Activated CD4-positive, CD25-positive, alpha-beta regulatory T cell treated with anti-CD3 and anti-CD28 coated beads, Interleukin-2, amount 50 U/mL, for 16 hours (primary cell): ENCODE measurements around the gene RPS5.
"Not testable (repeated sequence)": the region's sequence is repeated elsewhere in the genome, so short reads cannot be mapped to it uniquely, and the experiment has no call there.

Source experiments
- DNase-seq: peaks from one replicate; pipeline ENCODE4 v3.0.0-alpha.2; 2020; ENCODE audit warnings: low read depth, low spot score

RPS5 gene

DNA sequence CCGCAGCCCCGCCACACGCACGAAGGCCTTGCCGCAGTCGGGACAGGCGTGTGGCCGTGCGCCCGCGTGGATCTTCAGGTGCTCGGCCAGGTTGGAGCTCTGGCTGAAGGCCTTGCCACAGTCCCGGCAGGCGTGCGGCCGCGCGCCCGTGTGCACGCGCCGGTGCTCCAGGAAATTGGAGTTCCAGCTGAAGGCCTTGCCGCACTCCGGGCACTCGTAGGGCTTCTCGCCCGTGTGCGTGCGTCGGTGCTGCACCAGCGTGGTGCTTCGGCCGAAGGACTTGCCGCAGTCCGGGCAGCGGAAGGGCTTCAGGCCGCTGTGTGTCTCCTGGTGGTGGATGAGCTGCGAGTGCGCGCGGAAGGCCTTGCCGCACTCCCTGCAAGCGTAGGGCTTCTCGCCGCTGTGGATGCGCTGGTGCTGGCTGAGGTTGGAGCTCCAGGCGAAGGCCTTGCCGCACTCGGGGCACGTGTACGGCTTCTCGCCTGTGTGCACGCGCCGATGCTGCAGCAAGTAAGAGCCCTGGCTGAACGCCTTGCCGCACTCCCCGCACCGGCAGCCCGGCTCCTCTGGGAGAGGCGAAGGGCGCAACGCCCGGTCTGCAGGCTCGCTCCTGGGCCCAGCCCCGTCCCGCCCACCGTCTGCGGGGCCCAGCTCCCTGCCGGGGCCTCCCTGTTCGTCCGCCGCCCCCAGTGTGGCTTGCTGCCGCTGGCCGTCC, 30.1 kb upstream of the RPS5 start:
- DNase-seq = no peak

DNA sequence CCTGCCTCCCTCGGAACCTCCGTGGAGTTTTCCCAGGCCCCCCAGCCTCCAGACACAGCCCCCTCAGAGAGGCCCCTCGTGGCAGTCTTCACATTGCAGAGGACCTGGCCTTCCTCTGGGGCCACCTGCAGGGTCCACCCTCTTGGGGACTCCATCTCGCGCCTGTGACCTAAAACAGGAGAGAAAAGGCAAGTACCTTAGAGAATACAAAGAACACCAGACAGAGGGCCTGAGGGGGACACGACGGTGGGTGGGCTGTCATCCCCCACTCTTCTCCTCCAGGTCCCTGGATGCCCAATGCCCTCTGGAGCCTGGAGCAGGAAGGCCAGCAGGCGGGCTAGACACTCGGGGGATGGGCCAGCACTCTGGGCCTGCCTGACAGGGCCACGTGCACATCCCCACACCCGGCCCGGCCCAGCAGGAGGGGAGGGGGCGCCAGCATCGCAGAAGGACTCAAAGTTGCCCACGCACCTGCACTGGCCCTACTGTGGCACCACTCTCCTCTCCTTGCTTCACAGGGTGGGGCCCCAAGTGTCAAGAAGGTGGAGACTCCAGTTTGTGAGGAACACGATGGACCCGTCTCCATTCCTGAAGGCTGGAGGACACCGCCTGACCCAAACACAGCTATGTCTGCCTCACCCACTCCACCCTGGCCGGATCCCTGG, 29.5 kb upstream of the RPS5 start:
- no peak for DNase-seq

DNA sequence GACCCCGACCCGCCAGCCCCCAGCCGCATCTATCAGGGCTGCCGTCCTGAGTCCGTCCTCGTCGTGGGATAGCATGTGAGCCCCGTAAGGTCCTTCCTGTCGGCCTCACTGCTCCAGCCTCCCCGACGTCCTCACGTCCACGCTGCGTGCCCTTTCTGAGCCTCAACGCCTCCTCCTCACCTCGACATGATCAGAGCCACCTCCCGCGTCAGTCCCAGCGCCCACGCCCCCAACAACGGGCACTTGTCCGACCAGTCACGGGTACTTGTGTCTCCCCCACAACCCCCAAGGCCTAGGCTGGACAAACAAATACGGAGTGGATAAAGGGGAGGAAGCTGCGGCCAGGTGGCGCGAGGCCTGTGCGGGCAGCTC, 25.2 kb upstream of the RPS5 start:
- DNase-seq = no peak

GRCh38 chr19:58362272-58362994, 24.6 kb upstream of the RPS5 start, which contains the start of gene ZNF497:
Gene ZNF497 (minus strand): TSS chr19:58362751. CDS start chr19:58357635, 5,116 bp downstream.
- DNase-seq = peak; percentile 89

DNA sequence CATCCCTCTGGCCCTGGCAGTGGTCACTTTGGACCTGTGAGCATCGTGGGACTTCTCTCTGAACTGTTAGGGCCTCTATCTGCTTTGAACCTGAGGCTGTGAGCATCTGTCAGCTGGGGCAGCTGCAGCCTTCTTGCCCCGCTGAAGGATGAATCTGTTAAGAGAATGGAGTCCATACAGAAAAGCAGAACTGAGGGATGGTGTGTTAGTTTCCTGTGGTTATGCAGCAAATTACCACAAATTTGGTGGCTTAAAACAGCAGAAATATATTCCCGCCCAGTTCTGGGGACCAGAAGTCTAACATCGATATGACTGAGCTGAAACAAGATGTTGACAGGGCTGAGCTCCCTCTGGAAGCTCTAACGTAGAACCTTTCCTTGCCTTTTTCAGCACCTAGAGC, 22.9 kb upstream of the RPS5 start:
- DNase-seq = no peak

DNA sequence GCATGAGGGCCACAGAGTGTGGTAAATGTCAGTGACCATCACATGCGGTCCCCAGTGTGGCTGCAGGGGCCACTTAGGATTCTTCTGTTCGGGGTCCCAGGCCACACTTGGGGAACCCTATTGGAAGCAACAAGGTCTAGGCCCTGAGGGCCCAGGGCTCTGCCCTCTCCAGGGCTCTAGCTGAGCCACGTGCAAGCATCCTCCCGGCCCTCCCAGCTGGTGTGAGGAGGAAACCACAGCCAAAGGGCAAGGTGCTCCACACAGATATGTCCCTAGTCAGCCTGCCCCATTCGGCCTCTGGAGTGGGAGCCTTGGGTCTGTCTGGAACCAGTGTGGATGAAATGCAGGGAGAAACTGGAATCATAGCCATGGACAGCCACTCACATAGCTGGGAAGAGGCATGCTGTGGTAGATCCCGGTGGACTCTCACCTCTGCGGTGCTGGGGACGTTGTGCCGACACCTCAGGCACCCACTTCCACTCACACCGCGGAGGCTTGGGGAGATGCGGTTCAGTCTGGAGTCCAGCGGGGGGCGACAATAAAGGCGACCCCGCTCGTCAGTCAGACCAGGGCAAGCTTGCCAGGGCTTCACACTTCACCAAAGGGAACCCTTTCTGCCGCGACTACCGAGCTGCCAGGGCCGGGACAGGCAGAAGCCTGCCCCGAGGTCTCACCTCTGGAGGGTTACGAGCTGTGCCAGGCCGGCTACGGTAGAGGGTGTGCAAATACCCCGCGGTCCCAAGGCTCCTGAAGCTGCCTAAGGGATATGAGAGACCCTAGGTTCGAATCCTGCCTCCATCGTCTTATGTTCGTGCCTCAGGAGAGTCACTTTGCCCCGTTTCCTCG, 20.3 kb upstream of the RPS5 start:
- no peak for DNase-seq

GRCh38 chr19:58367698-58368454, 19.2 kb upstream of the RPS5 start:
- no peak for DNase-seq

- no peak for DNase-seq
Observed at GRCh38 chr19:58368561-58369360, 18.3 kb upstream of the RPS5 start.

DNA sequence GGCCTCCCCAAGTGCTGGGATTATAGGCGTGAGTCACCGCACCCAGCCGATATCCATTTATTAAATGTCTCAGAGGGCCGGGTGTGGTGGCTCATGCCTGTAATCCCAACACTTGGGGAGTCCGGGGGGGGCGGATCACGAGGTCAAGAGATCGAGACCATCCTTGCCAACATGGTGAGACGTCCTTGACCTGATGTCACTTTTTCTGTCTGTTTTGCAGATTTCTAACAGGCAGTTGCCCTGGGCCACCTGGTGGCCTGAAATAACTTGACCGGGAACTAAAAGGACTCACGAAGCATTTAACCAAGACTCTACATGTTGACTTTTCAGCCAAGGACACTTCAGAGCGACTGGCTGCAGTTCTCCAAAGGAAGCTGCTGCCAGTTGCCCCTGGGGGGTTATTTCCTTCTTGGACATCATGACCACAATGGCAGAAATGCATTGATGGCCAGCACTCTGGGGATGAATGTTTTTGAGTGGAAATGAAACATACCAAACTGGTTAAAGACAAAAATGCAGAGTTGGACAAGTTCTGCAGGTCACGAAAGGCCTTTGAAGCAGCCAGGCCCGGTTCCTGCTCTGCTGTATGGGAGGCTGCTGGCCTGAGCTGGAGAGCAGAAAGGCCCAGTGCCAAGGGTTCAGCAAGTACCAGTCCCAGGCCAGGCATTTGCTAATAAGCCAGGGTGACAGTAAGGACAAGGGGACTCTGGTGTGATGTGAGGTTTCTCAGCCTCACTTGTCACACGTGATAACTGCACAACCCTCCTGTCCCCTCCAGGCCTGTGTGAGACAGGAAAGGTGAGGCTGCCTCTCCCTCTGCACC, 14.5 kb upstream of the RPS5 start:
- DNase-seq = no peak

DNA sequence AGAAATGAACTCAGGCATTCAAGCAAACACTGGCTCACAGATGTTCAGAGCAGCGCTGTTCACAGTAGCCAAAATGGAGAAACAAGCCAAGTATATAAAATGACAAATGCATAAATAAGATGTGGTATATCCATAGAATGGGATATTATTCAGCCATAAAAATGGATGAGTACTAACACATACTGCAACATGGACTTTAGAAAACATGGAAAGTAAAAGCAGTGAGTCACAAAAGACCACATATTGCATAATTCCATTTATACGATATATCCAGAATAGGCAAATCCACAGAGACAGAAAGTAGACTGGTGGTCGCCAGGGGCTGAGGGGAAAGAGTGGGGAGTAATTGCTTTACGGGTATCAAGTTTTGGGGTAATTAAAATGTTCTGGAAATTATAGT, 12.9 kb upstream of the RPS5 start:
- no peak for DNase-seq

- DNase-seq = not testable (repeated sequence)
Observed at GRCh38 chr19:58376724-58377123, 10.3 kb upstream of the RPS5 start.

DNA sequence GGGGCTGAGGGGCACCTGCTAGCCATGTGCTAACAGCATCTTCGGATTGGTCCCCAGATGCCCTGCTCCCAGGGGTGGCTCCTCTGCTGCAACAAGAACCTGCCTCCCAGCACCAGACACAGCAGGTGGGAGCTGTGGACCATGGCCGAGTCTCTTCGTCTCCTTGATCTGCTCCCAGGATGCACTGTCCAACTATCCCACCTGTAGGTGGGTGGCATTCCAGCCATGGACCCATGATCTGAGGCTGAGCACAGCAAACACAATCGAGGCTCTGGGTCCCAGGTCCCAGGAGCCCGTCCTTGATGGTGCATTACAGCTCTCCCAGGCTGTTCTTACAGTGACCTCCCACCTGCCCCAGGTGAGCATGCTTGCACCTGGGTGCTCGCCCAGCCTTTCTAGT, 7.8 kb upstream of the RPS5 start:
- DNase-seq = no peak

- no peak for DNase-seq
Observed at GRCh38 chr19:58380037-58380661, 6.9 kb upstream of the RPS5 start.

GRCh38 chr19:58380662-58381459, 6.2 kb upstream of the RPS5 start, which contains the start of gene ZNF837:
Gene ZNF837 (minus strand): TSS chr19:58381030. CDS start chr19:58369332, 11,698 bp downstream.
- peak; percentile 97 for DNase-seq

GRCh38 chr19:58381460-58382212, 5.4 kb upstream of the RPS5 start:
- no peak for DNase-seq

DNA sequence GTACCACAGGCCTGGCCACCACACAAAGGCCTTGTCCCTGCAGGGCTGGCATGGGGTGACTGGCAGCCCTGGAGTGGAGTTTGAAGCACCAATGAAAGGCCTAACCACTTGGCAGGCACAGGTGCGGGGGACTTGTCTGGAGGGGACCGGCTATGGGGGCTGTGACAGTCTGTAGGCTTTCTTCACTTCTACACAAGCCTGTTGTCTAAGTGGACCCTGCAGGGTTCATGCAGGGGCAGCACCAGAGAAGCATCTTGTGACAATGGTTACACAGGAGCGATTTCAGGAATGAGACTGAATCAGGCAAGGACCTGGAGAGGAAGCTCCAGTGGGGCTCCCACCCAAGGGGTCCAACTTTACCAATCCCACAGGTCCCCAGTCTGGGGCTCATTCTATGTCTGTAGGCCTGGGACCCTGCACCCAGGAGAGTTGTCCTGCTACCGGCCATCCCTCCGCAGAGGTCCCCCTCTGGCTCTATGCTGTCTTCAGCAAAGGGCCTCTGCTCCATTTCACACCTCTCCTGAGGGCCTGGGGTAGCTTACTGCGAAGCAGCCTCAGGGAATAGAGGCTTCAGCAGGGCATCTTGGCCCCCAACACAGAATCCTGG, 4.0 kb upstream of the RPS5 start:
- DNase-seq = no peak
